GM19468 (cell line): ENCODE measurements around the gene ADAMTS5.

ENCODE experiments used
- ATAC-seq: cut with Tn5 transposase; IDR thresholded peaks from one replicate; pipeline ENCODE4 v1.9.1; 2021; ENCODE audit warnings: mild to moderate bottlenecking, moderate library complexity, moderate number of reproducible peaks; ENCODE audit not compliant: unreplicated experiment; ENCODE audit errors: extremely low read depth

Gene ADAMTS5

DNA sequence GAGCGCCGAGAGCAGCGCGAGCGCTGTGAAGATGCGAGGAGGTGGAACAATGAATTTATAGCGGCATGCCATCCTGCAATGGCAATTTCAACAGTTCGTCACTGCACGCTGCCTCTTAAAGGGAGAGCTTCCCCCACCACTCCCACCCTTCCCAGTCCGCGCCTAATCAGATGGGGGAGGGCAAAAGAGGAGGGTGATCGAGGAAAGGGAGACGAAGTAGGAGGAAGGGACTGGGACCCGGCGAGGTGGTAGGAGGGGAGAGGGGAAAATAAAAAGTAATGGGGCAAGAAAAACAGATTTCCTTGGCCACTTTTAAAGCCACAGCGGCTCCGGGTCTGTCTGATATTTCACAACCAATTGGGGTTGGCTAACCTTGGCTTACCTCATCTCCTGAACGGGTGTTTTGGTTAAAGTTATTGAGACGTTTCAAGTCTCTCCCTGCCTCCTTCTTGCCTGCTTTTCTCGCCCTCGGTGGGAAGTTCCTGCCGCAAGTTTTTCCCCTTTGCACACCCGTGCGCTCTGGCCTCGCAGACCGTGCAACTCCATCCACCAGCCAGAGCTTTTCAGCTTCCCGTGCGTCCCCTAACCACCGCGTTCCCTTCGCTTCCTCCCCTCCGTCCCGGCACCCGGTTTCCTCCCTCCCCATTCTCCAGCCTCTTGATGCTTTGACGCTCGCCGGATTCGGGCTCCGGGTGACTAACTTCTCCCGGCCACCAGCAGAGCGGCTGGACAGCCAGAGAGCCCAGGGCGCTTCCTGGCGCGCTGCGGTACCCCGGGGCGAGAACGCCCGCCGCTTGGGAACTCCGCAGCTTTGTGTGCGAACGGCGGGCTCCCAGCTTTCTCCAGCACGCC lies at the start of gene ADAMTS5:
TSS of gene ADAMTS5 (minus strand) at position 27 of the 852 bp plus-strand sequence. CDS start 697 bp downstream, outside the sequence.
- ATAC-seq: no peak

DNA sequence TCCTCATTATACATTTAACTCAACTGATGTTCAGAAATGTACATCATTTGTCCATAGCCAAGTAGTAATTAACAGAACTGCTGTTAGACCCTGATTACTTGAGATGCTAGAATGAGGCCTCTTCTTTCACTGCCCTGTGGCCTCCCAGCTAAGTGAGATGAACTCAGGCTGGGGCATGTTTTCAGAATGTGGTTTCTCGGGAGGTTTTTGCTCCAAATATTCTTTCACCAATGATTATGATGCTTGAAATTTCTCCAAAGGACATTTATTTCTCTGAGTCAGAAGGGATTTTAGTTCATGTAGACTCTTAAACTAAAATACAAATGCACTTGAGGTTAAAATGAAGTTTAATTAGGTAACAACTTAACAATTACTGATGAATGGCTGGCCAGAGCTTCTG lies 34.6 kb upstream of the ADAMTS5 start:
- no peak for ATAC-seq

DNA sequence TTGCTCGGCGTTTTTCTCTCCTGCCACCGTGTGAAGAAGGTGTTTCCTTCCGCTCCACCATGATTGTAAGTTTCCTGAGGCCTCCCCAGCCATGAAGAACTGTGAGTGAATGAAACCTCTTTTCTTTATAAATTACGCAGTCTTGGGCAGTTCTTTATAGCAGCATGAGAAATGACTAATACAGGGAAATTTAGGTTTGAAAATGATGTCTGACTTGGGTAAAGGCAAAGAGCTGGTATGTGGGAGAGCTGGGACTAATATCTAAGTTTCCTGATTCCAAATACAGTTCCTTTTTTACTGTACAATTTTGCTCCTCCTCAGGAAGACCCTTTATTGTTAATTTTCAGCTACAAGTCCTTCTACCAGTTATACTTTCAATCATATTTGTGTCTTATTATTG lies 16.7 kb upstream of the ADAMTS5 start:
- no peak for ATAC-seq

DNA sequence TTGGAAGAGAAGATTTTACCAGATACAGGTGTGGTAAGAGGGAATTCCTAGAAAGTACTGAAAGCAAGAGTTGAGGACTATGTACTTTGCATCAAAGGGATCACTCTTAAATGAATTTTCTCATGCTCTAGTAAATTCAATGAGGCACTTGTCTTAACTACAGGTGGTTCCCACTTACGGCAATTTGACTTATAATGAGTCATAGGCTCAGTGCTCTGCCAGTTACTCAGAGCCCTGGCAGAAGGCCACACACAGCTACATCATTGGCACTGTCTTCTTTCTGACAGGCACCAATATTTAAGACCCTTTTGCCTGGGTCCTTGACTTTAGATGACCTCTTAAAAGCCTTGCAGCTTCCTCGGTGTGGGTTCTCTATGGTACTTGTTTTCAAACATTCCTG lies 15.9 kb upstream of the ADAMTS5 start:
- no peak for ATAC-seq

DNA sequence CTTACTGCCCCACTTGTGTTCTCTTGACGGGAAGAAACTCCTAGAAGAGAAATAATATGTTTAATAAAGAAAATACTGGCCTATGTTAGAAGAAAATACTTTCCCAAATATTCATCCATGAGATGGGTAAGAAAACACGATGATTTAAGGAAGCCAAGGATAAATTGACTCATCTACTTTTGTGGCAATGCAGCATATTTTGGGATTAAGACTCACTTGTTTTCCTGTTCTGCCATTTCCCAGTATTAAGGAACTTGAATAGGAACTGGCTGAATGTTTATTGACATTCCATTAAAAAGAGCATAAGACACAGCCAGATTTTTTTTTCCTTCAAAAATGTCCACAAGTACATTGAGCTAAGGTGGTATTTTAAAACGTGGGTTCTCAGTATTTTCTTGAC lies 10.9 kb upstream of the ADAMTS5 start:
- no peak for ATAC-seq

DNA sequence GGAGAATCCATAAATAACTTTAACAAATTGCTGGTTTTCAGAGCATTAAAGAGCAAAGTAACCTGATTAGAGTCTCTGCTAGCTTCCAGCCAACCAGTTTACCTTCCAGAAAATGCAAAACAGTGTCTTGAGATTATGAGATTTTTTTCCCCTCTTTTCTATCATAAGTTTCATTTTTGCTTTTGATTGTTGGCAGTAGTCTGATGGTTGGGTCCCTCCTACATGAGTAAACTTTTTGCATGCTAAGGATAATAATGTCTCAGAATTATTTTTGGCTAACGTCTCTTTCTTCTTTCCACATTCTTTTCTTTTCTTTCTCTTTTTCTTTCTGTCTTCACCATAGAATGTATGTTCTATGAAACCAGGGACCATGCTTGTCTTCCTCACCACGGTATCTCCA lies 6.3 kb upstream of the ADAMTS5 start:
- ATAC-seq: no peak

DNA sequence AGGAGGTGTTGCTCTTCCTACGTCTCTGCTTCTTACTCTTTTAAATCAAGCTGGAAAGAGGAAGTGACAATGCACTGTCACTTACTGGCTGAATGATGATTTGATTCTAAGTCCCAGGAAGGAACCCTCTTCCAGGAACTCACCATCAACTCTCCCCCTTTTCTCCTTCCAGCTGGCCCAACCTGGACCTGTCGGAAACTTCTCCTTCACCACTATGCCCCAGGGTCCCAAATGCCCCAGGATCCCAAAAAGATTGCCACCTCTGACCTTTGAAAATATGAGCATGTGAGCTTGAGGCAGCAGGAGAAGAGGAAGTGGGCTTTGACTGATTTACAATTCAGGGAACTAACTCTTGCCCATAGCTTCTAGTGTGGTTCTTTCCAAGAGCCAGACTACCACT lies 5.3 kb upstream of the ADAMTS5 start:
- ATAC-seq: no peak

GRCh38 chr21:26969971-26970725 lies 3.3 kb upstream of the ADAMTS5 start:
- no peak for ATAC-seq

DNA sequence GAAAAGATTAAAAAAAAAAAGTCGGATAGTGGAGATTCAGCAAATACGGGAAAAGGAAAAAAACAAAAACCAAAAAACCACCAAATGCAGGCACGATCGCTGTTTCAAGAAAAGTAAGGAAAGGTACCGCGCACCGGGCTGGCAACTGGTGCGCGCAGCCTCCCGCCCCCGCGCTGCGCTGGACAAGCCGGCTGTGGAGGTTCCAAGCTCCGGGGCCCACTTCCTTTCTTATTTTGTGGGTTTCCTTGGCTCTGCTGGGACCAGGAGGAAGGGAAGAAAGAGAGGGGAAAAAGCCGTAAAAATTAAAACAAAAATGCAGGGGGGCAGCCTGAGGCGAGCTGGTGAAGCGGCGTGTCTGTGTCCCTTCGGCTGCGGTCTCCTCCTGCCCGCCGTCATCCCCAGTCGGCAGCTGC lies 233 bp downstream of the ADAMTS5 start:
- ATAC-seq: no peak

DNA sequence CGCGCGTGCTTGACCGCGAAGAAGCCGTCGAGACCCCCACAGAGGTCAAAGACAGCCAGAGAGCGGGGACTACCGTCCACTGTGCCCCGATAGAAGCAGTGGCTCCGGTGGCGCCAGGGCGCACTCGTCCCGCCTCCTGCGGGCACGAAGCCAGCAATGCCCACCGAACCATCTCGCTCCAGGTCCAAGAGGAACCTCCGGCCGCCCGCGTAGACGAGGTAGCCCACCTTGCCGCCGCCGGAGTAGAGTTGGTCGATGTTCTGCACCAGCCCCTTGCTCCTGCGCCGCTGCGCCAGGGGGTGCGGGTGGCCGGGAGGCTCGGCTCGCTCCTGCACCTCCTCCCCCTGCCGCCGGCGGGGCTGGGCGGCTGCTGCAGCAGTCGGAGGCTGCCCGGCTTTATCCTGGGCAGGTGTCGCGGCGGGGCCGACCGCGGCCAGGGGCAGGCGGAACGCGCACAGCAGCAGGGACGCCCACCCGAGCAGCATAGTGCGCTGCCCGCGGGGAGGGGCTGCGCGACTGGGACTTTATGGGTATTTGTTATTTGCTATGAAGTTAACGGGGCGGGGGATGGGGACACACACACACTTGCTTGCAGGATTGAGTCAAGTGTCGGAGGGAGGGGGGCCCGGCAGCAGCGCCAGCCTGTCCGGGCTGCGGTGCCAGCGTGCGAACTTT lies 844 bp downstream of the ADAMTS5 start:
- ATAC-seq: no peak

DNA sequence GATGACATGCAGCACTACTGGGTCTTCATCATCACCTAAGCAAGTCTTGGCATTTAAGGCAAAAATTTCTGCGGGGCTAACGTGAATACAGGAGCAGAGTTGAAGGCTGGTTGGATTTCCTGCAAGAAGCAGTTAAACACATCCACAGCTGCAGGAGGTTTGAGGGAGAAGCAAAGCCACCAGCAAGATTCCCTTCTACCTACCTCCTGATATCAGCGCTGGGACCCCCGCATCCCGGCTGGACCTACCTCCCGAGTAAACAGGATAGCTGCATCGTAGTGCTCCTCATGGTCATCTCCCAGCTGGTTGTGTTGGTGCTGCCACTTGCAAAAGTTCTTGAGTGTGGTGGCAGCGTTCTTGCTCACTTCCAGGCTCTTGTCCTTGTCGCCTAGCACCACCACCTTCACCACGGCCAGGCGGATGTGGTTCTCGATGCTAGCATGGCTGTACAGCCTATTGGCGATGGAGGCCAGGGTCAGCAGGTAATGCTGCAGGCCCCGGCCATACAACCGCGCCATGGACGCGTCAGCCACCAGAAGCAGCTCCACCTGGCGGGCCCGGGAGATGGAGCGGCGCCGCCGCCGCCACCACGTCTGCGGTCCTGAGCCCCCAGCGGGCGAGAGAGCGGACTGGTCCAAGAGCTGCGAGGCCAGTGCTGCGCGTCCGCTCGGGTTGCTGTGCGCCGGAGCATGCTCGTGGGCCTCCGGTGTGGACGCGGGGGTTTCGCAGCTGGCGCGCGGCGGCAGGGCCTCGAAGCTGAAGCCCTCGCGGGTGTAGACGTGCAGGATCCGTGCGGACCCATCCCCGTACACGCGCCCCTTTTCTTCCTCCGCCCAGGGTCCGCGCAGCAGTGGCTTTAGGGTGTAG lies 1.6 kb downstream of the ADAMTS5 start:
- no peak for ATAC-seq

DNA sequence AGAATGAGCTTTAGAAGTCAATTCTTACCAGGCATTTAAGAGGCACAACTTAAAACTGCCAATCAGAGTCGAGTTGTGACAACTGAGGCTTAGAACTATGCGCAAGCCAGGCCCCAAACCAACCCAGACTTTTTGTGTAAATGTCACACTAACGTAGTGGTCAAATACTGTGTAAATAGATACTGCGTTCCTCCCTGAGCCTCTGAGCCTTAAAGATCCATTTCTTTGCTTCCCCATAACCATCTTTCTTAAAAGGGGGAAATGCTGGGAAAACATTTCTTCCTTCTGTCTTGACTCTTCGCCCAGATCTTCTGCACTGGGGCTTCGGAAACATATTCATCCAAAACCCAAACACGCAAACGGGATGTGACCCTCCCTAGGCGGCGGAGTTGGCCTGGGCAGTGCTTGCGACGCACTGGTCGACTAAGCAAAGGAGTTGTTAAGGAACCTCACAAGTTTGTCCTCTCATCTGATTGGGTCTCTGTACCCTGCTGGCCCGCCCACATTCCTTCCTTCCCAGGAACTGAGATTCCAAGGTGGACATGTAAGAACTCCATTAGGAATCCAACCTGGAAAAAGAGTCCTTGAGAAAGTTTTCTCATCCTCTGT lies 2.6 kb downstream of the ADAMTS5 start:
- no peak for ATAC-seq

DNA sequence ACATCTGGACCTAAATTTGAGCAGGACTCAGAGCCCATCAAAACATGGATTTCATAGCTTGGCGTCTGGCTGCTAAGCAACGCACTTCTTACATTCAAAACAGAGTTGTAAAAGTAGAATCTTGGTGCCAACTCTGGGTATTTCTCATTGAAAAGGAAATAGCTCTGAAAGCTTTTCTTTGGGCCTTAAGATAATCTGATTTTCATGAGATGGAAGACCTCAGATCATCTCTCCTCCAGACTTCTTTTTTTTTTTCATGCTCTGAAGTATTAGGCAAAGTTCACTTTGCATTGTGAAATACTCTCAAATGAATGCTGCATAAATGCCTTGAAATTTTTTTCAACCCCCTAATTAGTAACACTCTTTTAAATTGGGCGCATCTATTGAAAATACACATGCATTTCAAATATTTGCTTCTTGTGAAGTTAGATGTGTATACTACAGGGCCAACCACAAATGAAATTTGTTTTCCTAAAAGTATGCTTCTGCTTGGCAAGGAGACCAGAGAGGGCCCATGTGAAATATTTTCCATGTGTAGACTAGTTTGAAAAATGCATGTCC lies 4.2 kb downstream of the ADAMTS5 start:
- no peak for ATAC-seq

DNA sequence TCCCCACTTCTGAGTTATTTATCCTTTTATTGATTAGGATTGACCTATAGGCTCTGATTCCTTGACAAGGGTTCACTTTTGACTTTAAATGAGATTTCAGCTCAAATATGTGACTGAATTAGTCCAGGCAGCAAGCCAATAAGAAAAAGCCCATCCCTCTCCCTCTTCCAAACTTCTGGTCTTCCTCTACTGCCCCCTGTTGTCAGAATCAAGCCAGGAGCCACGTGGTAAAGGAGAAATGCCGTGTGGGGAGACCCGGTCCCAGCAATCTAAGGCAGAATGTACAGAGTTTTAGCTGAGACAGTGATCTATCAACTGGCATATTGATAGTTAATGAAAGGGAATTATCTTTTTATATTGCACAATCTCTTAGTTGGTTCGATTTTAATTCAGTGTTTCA lies 5.2 kb downstream of the ADAMTS5 start:
- ATAC-seq: no peak

- ATAC-seq: no peak
These were observed 8.1 kb downstream of the ADAMTS5 start for GRCh38 chr21:26958788-26959187.

- ATAC-seq: no peak
These were observed 10.1 kb downstream of the ADAMTS5 start for GRCh38 chr21:26956813-26957212.

DNA sequence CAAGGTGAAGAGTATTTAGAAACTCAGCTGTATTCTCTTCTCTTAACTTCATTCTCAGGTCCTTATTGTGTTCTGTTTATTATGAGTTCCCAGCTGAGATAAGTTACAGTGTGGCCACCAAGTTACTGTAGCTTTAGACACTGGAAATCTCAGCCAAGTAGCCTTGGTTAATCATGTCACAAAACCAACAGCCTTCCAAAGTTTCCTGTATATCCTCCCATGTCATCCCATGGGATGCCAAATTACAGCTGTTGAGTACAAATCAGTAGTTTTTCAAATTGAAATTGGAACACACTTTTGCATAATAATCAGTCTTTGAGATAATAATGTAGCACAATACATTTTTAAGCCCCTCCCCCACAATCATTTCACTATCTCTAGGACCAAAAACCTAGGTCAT lies 10.7 kb downstream of the ADAMTS5 start:
- no peak for ATAC-seq

GRCh38 chr21:26954662-26955121 lies 12.2 kb downstream of the ADAMTS5 start:
- no peak for ATAC-seq

DNA sequence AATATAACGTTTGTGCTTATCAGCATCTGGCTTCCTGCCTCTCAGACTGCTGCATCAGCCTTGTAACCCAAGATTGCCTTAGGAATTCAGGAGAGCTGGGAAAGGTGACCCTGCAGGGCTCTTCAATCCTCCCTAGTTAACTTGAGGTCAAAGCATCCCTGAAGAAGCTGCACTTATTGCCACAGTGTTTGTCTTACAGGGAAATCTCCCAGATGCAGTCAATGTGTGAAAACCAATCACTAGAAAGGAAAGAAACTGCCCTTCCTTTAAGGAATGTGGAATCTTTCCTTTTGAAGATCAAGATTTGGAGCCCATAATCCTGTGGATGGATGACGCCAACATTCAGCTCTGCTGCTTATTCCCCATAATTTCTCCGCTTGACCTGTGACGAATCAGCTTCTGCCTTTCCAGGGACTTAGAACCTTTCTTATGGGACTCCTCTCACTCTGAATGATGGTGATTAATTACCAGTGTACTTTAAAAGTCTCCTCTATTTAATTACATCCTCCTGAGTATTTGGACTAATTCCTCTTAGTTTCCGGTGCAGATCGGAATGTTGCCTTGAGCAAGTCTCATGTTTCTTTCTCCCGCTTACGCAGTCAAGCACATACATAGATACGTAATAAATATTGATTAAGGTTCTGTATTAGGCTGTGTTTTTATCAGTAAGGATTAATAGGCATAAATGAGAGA lies 14.4 kb downstream of the ADAMTS5 start:
- ATAC-seq: no peak
